HL-60/S4 (cell line): ENCODE results near the gene NEUROD4.

ENCODE experiments used
- in situ Hi-C: fragments of 300-500 bp; cut with MboI; formaldehyde crosslinking; loops from 2 replicates; pipeline ENCODE4 v1.14.3; 2022; ENCODE audit warnings: low sequenced_read_pairs

NEUROD4 gene

GRCh38 chr12:54996205-54996604, 23.6 kb upstream of the NEUROD4 start:
- in situ Hi-C loops: no loop called here

- in situ Hi-C loops: no loop called here
Measured at GRCh38 chr12:54997929-54998522, 21.7 kb upstream of the NEUROD4 start.

GRCh38 chr12:54998958-54999510, 20.7 kb upstream of the NEUROD4 start:
- in situ Hi-C loops: no loop called here

GRCh38 chr12:55001198-55001868, 18.4 kb upstream of the NEUROD4 start:
- in situ Hi-C loops: no loop called here

GRCh38 chr12:55002355-55002754, 17.4 kb upstream of the NEUROD4 start:
- in situ Hi-C loops: no loop called here

GRCh38 chr12:55008944-55009585, 10.7 kb upstream of the NEUROD4 start:
- in situ Hi-C loops: no loop called here

- in situ Hi-C loops: no loop called here
Measured at GRCh38 chr12:55017416-55017925, 2.3 kb upstream of the NEUROD4 start.

- in situ Hi-C loops: no loop called here
Measured at GRCh38 chr12:55024575-55024974, 4.8 kb downstream of the NEUROD4 start.

- in situ Hi-C loops: no loop called here
Measured at GRCh38 chr12:55025508-55025907, 5.7 kb downstream of the NEUROD4 start.

- in situ Hi-C loops: no loop called here
Measured at GRCh38 chr12:55034218-55034617, 14.4 kb downstream of the NEUROD4 start.

- in situ Hi-C loops: no loop called here
Measured at GRCh38 chr12:55036326-55037115, 16.7 kb downstream of the NEUROD4 start.

GRCh38 chr12:55037351-55037987, 17.7 kb downstream of the NEUROD4 start:
- in situ Hi-C loops: no loop called here

- in situ Hi-C loops: no loop called here
Measured at GRCh38 chr12:55039395-55040354, 19.9 kb downstream of the NEUROD4 start.

GRCh38 chr12:55041345-55042055, 21.7 kb downstream of the NEUROD4 start:
- in situ Hi-C loops: no loop called here

- in situ Hi-C loops: no loop called here
Measured at GRCh38 chr12:55043542-55043941, 23.8 kb downstream of the NEUROD4 start.

GRCh38 chr12:55044135-55044534, 24.4 kb downstream of the NEUROD4 start:
- in situ Hi-C loops: no loop called here

GRCh38 chr12:55049676-55050075, 29.9 kb downstream of the NEUROD4 start:
- in situ Hi-C loops: no loop called here

- in situ Hi-C loops: no loop called here
Measured at GRCh38 chr12:55051197-55051947, 31.6 kb downstream of the NEUROD4 start.
